Endothelial cell of umbilical vein (primary cell): ENCODE measurements around the gene PVR. TPM values are rescaled to one million over a fixed set of nuclear protein-coding genes. Genes with fewer than 3 reads are reported as not detected.

ENCODE experiments used
- BruUV-seq: library from RNA; stranded (reverse); fragments of 400-500 nt; replicated peaks from 2 replicates; lab custom pipeline; 2021; lab: Mats Ljungman, UMichigan
- CTCF ChIA-PET: fragments of 300-600, 350-600 bp; sonication (Branson Sonifier 250); formaldehyde crosslinking; loops from one replicate; lab custom pipeline; 2021; ENCODE audit warnings: antibody characterized with exemption, inconsistent platforms; lab: Charles Lee
- POLR2A ChIA-PET: fragments of 300-600, 350-600 bp; sonication (Branson Sonifier 250); formaldehyde crosslinking; loops from one replicate; lab custom pipeline; 2021; ENCODE audit warnings: antibody characterized with exemption, inconsistent platforms; lab: Charles Lee
- DNase-seq: peaks from one replicate; pipeline ENCODE4 v3.0.0-alpha.2; 2011; ENCODE audit warnings: low read depth, low spot score
- FAIRE-seq: peaks from 2 replicates; lab custom pipeline; 2011; peaks lifted over from hg19 to GRCh38; lab: Jason Lieb, UNC
- H2AFZ ChIP-seq: 2 replicates; pipeline ENCODE4 v1.6.0; 2012; ENCODE audit warnings: low read depth, low read length, control low read depth, inconsistent platforms
- H3K27ac ChIP-seq: 2 replicates; pipeline ENCODE4 v1.5.1; 2011; ENCODE audit warnings: low read depth, mild to moderate bottlenecking, control low read depth, low read length, moderate library complexity; ENCODE audit not compliant: insufficient read depth
- H3K27me3 ChIP-seq, 2 experiments: 2 replicates each; pipeline versions ENCODE4 v1.6.0 to v1.6.1; 2011; ENCODE audit warnings: low read length in 2 of 2, mixed read lengths in 1 of 2; ENCODE audit not compliant: control insufficient read depth in 2 of 2, insufficient read depth in 2 of 2
- H3K36me3 ChIP-seq, 2 experiments: 2 replicates in 1 of 2; 3 replicates in 1 of 2; pipeline ENCODE4 v1.5.1; 2011; ENCODE audit warnings: low read length in 2 of 2, mild to moderate bottlenecking in 1 of 2, moderate library complexity in 1 of 2; ENCODE audit not compliant: control insufficient read depth in 2 of 2, insufficient read depth in 2 of 2; ENCODE audit errors: extremely low read depth in 1 of 2
- H3K4me1 ChIP-seq: 3 replicates; pipeline ENCODE4 v1.5.1; 2011; ENCODE audit warnings: mild to moderate bottlenecking, low read length; ENCODE audit not compliant: control insufficient read depth, insufficient read depth; ENCODE audit errors: extremely low read depth
- H3K4me2 ChIP-seq: 2 replicates; pipeline ENCODE4 v1.6.1; 2011; ENCODE audit warnings: low read length, control low read depth, mixed read lengths; ENCODE audit not compliant: insufficient read depth
- H3K4me3 ChIP-seq, 3 experiments: fragments of 200-600 bp in 1 of 3; sonication (generic), shearing (Covaris generic) in 1 of 3; replicated peaks in 1 of 3; 2 replicates each; pipeline ENCODE4 v1.5.1; 2011 to 2016; ENCODE audit warnings: control low read depth in 3 of 3, low read length in 3 of 3, mild to moderate bottlenecking in 2 of 3, inconsistent platforms in 1 of 3, low read depth in 1 of 3, moderate library complexity in 1 of 3; ENCODE audit not compliant: insufficient read depth in 1 of 3
- H3K79me2 ChIP-seq: 2 replicates; pipeline ENCODE4 v1.6.0; 2012; ENCODE audit warnings: low read length, inconsistent platforms; ENCODE audit not compliant: control insufficient read depth, insufficient read depth
- H3K9ac ChIP-seq: replicated peaks from 2 replicates; pipeline ENCODE3; 2011; ENCODE audit warnings: low read length, control low read depth; ENCODE audit not compliant: insufficient read depth; ENCODE audit errors: extremely low read depth
- H3K9me1 ChIP-seq: replicated peaks from 3 replicates; pipeline ENCODE4 v1.6.0; 2011; ENCODE audit warnings: mild to moderate bottlenecking, low read length; ENCODE audit not compliant: control insufficient read depth, insufficient read depth; ENCODE audit errors: extremely low read depth
- H3K9me3 ChIP-seq: replicated peaks from 2 replicates; pipeline ENCODE4 v1.5.1; 2012; ENCODE audit warnings: low read length, inconsistent platforms; ENCODE audit not compliant: control insufficient read depth, insufficient read depth
- H4K20me1 ChIP-seq: replicated peaks from 2 replicates; pipeline ENCODE3; 2011; ENCODE audit warnings: mild to moderate bottlenecking, low read length; ENCODE audit not compliant: control insufficient read depth, insufficient read depth; ENCODE audit errors: extremely low read depth
- CTCF ChIP-seq, 2 donors: IDR thresholded peaks; 1 replicate in 1 of 2; 2 replicates in 1 of 2; pipeline ENCODE4 v1.5.1; 2011; ENCODE audit warnings: low read length in 2 of 2, mild to moderate bottlenecking in 2 of 2, moderate library complexity in 2 of 2, control low read depth in 1 of 2, inconsistent platforms in 1 of 2, low read depth in 1 of 2; ENCODE audit not compliant: insufficient read depth in 1 of 2; ENCODE audit errors: extremely low read depth in 1 of 2
- EZH2 ChIP-seq: IDR thresholded peaks from 2 replicates; pipeline ENCODE4 v1.6.1; 2012; ENCODE audit warnings: borderline replicate concordance, low read depth, mild to moderate bottlenecking, moderate library complexity, low read length, inconsistent platforms; ENCODE audit not compliant: severe bottlenecking
- JUN ChIP-seq: IDR thresholded peaks from 2 replicates; pipeline ENCODE4 v1.6.1; 2011; ENCODE audit warnings: borderline replicate concordance, low read depth; ENCODE audit not compliant: insufficient read length, insufficient read depth
- MYC ChIP-seq: IDR thresholded peaks from one replicate; pipeline ENCODE4 v1.6.1; 2011; ENCODE audit warnings: mild to moderate bottlenecking, low read depth, low read length
- POLR2A ChIP-seq: IDR thresholded peaks from 2 replicates; pipeline ENCODE4 v1.6.1; 2012; ENCODE audit warnings: low read depth, mild to moderate bottlenecking, control low read depth, low read length
- POLR2AphosphoS5 ChIP-seq: IDR thresholded peaks from 2 replicates; pipeline ENCODE4 v1.6.1; 2012; ENCODE audit warnings: low read depth, mild to moderate bottlenecking, control low read depth, low read length, moderate library complexity; ENCODE audit not compliant: insufficient read depth
- dilution Hi-C: fragments of 300-500 bp; cut with MboI; formaldehyde crosslinking; loops from one replicate; pipeline ENCODE4 v1.15.0; 2019; ENCODE audit warnings: low sequenced_read_pairs; ENCODE audit not compliant: extremely low pct_ligation_motif_present
- intact Hi-C: fragments of 100-400 bp; cut with micrococcal nuclease; formaldehyde crosslinking; loops from one replicate; pipeline ENCODE4 v1.10.0; 2022
- polyA plus RNA-seq, 4 experiments: library from polyadenylated mRNA; depleted of rRNA in 3 of 4; stranded (reverse) in 3 of 4; unstranded in 1 of 4; fragments of >200 nt; gene quantifications; 2 replicates each; pipeline versions ENCODE4 v1.2.1 to v1.2.3, GENCODE V29; 2011 to 2012; ENCODE audit warnings: missing spikeins in 1 of 4
- total RNA-seq: library from RNA; stranded (reverse); gene quantifications from 2 replicates; pipeline ENCODE4 v1.2.3, GENCODE V29; 2021

PVR gene
- total and polyA plus RNA-seq, 2 donors (not counting 3 experiments of a cell fraction or from before 2014, with no cell fraction given): 133 to 226 TPM

- dilution Hi-C loops: no loop called here
- FAIRE-seq: no peak
- DNase-seq: no peak
These were observed 43.2 kb downstream of the PVR start for GRCh38 chr19:44686896-44687295.

More at GRCh38 chr19:44686896-44687295, 43.2 kb downstream of the PVR start:
- BruUV-seq: no TSS peak
- H3K4me2 ChIP-seq: no peak overlapping the region
- H3K9ac ChIP-seq: no peak overlapping the region
- CTCF ChIA-PET: interaction anchor here (9.6 to 11.5 kb wide), 2 partner anchors 34 to 85 kb away, joined by 166 to 239 read pairs; no protein-coding TSS in a partner anchor
- H3K36me3 ChIP-seq: peaks cover 0 to 1% of the 10 kb centered on the region in 2 experiments
- H3K27ac ChIP-seq: no peak overlapping the region
- intact Hi-C loops: loop anchor here (5.0 kb wide), 1 partner anchor 70 kb away; no protein-coding TSS in a partner anchor
- H3K79me2 ChIP-seq: no peaks in the 10 kb centered on the region
- no peaks in the 10 kb centered on the region for H3K27me3 ChIP-seq
- no peaks in the 10 kb centered on the region for H3K9me3 ChIP-seq
- no peak overlapping the region for H3K4me3 ChIP-seq
- peaks cover 18% of the 10 kb centered on the region for H3K4me1 ChIP-seq
- TF ChIP-seq JUN: no peak
- no peak for TF ChIP-seq EZH2
- no peak for TF ChIP-seq POLR2AphosphoS5
- no peak for TF ChIP-seq POLR2A
- no peak for TF ChIP-seq CTCF (IDR thresholded peaks at IDR 0.05; ENCODE audit: extremely low read depth in 1 of 2, insufficient read depth in 1 of 2, low read depth in 1 of 2, low read length in 2 of 2)
- no peak for TF ChIP-seq MYC
- H4K20me1 ChIP-seq: no peaks in the 10 kb centered on the region
- no peaks in the 10 kb centered on the region for H3K9me1 ChIP-seq
- POLR2A ChIA-PET: no interaction called here
- H2AFZ ChIP-seq: no peak overlapping the region
